HG02981 (cell line): ENCODE measurements around the gene LRWD1.
"Not testable (repeated sequence)": the region's sequence is repeated elsewhere in the genome, so short reads cannot be mapped to it uniquely, and the experiment has no call there.

Experiments used
- ATAC-seq: cut with Tn5 transposase; IDR thresholded peaks from one replicate; pipeline ENCODE4 v1.9.1; 2021; ENCODE audit warnings: mild to moderate bottlenecking, moderate library complexity; ENCODE audit not compliant: unreplicated experiment

The LRWD1 gene

DNA sequence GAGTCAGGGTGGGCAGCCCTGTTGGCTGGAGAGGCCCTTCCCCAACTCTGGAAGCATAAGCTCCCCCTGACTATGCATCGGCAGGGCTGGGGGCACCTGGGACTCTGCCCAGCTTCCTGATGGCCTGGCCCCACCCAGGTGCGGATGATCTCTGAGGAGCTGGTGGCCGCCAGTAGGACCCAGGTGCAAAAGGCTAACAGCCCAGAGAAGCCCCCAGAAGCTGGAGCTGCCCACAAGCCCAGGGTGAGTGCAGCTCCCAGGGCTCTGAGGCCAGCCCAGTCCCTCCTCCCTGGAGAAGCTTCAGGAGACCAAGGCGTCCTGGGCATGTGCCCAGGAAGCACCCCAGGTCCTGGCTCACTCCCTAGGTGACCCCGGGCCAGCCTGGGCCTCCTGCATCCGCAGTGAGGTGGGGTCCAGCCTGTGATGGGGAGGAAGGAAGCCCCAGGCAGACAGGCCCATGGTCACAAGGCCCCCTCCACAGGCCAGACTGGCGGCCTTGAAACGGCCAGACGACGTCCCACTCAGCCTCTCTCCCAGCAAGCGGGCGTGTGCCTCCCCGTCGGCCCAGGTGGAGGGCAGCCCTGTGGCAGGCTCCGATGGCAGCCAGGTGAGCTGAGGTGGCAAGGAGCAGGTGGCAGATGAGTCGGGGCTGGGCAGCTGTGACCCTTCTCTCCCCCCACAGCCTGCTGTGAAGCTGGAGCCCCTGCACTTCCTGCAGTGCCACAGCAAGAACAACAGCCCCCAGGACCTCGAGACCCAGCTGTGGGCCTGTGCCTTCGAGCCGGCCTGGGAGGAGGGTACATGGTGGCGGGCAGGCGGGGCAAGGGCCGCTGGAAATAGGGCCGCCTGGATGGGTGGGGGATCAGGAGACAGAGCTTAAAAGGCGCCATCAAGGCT is 3.0 kb downstream of the LRWD1 start:
- ATAC-seq = no peak

DNA sequence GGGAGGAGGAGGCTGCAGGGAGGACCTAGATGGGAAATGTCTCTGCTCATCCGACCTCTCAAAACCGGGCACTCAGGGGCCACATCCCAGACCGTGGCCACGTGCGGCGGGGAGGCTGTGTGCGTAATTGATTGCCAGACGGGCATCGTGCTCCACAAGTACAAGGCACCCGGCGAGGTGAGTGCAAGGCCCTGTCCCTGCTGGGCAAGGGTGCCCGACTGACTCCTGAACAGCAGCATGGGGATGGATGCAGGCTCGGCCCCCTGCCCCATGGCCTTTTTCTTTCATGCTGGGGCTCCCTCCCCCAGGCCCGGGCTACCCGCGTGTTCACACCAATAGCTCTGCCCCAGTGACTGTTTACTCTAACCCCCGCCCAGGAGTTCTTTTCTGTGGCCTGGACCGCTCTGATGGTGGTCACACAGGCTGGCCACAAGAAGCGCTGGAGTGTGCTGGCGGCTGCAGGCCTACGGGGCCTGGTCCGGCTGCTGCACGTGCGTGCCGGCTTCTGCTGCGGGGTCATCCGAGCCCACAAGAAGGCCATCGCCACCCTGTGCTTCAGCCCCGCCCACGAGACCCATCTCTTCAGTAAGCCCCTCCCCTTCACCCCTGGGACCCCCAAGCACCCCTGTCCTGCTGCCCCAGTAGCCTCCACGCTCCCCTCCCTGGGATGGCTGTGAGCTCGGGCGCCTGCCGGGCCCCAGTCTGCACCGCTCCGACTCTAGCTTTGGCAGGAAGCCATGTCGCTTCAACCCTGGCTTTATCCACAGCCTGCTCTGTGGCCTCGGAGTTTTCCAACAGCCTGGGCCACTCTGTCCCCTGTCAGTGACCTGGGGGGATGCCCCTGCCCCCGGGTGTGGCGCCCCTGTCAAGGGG is 3.9 kb downstream of the LRWD1 start:
- no peak for ATAC-seq

DNA sequence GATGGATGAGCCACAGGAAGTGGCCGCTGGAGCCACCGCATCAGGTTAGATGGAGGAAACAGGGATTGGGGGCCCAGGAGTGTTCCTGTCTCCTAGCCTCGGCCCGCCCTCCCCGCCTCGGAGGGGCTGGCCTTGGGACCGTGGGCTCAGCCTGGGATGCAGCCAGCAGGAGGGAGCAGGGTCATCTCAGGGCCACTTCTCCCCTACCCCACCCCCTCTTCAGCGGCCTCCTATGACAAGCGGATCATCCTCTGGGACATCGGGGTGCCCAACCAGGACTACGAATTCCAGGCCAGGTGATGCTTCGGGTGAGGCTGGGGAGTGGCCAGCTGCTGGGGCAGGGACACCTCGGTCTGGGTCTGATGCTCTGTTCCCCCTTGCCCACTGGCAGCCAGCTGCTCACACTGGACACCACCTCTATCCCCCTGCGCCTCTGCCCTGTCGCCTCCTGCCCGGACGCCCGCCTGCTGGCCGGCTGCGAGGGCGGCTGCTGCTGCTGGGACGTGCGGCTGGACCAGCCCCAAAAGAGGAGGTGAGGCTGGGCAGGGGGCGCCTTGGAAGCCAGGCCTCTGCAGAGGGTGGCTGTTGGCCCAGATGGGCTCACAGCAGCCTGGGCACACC is 4.7 kb downstream of the LRWD1 start:
- no peak for ATAC-seq

DNA sequence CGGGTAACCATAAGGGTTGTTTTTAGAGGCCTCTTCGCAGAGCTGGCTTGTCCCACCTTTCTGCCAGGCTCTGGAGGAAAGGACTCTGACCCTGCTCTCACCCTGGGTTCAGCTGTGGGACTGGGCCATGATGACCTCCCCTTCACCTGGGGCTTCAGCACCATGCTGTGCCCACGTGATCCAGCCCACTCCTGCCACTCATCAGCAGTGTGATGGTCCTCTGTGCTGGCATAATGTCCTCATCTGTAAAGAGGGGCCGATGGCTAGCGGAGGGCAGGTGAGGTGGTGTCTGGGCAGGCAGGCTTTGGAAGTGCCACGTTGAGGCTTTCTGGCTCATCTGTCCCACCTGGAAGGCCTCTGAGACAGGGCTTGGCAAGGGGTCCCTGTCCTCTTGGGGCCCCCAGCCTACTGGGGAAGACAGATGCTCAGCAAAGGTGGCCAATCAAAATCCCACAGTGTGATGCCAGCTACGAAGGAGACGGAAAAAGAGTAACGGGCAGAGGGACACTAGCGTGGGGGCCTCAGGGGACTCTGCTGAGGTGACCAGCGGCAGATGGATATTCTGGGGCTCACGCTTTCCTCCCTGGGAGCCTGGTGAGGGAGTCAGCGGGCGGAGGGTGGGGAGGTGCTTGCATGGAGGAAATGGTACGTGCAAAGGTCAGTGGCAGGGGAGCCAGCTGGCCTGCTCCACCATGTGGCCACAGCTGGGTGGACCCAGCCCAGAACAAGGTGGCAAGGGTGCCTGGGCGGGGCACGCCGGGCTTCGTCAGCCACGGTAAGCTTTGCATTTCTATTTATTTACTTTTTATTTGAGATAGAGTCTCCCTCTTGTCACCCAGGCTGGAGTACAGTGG is 5.4 kb downstream of the LRWD1 start:
- ATAC-seq = no peak

DNA sequence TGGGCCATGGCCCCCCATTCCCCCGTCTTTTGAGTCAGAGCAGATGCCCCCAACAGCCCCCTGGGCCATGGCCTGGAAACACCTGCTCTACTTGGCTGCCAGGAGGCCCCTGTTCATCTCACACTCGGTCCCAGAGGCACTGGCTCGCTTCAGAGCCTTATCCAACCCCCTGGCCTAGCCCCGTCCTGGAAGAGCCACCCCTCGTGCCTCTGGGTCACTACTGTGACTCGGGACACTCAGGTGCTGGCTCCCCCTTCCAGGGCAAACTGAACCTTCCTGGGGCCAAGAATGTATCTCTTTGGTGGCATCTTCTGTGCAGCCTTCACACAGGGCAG is 7.0 kb downstream of the LRWD1 start:
- no peak for ATAC-seq

DNA sequence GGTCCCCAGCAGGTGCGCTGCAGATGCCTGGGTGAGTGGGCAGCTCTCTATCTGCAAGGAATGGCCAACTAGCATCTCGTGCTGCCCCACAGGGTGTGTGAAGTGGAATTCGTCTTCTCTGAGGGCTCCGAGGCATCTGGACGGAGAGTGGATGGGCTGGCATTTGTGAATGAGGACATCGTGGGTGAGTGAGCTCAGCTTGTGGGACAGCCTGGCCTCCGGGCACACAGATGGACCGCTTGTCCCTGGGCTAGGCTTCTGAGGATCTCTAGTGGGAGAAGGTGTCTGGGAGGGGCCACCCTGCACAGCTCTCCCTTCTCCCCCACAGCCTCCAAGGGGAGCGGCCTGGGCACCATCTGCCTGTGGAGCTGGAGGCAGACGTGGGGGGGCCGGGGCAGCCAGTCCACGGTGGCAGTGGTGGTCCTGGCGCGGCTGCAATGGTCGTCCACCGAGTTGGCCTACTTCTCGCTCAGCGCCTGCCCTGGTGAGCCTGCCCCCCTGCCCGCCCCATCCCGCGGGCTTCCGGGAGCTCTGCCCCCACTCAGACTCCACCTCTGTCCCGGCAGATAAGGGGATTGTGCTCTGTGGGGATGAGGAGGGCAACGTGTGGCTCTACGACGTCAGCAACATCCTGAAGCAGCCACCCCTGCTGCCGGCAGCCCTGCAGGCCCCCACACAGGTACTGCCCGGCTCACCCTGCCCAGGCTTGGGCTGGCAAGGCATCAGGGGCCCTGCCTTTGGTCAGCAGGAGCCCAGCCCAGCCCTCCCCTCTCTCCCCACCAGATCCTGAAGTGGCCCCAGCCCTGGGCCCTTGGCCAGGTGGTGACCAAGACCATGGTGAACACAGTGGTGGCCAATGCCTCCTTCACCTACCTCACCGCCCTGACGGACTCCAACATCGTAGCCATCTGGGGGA is 7.6 kb downstream of the LRWD1 start:
- ATAC-seq = no peak

DNA sequence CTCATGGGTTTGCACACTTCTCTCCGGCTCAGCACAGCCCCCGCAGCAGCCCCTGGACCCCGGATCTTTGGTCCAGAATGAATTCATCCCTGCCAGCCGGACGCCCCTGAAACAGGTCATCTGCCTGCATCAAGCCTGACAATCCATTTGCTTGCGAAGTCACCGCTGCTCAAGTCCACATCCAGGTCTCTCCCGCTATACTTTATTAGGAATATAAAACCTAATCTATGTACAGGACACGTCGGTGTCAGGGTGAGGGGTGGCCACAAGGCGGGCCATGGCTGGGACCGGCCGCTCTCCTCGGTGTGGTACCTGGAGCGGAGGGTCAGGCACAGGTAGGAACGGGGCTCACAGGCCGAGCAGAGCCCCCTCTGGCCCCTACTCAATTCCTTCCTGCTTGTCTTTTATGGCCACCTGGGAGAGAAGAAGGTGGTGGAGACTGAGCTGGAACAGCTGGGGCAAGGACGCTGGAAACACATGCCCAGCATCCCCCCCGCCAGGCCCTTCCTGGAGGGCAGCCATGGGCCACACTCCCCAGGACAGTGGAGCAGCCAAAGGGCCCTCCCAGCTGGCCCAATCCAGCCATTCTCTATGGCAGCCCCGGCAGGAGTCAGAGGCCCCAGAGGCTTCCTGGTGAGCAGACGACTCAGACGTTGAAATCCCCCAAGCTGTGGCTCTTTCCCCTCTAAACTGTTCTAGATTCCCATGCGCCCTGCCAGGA is 8.6 kb downstream of the LRWD1 start:
- ATAC-seq = no peak

DNA sequence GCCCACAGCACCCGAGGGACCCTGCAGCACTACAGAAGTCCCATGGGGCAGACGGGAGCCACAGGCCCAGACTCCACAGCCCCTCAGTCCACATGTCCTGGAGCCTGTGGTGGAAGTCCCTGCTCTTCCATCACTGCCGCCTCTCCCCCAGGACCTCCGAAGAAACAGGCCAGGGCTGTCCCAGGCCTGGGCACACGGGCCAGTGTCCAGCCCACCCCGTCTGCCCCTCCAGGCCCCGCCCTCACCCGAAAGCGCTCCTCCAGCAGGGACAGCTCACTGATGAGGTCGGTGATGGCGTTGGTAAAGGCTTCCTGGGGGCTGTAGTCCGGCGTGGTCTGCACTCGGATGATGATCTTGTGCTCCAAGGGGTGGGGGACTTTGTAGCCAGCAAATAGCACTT is 9.3 kb downstream of the LRWD1 start:
- ATAC-seq = not testable (repeated sequence)

DNA sequence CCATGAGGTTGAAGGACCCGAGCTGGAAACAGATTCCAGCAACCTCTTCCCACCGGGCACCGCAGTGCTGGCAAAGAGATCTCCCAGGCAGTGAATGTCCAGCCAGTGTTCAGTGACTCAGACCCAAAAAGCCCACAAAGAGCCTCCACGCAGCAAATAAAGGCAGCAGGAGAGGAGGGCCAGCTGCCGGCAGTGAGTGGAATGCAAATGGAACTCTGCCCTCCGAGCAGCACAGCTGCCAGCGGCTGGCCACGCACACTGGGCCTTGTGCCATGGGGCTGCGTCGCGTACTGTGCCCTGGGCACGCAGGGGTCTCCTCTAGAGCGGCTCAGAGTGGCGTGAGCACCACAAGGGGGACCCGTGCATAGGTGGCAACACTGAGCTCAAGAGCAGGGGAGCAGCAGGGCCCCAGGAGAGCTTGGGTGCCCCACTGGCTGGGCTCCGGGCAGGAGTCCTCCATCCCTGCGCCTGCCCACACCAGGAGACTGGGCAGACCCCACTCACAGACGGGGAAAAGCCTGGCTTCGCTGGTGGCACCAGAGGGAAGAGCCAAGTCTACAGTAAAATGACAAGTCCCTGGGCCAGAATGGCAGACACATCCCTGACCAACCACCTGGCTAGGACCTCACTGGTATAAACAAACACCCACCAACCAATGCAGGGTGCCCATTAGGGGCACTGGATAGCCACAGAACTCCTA is 10.1 kb downstream of the LRWD1 start:
- ATAC-seq = not testable (repeated sequence)

DNA sequence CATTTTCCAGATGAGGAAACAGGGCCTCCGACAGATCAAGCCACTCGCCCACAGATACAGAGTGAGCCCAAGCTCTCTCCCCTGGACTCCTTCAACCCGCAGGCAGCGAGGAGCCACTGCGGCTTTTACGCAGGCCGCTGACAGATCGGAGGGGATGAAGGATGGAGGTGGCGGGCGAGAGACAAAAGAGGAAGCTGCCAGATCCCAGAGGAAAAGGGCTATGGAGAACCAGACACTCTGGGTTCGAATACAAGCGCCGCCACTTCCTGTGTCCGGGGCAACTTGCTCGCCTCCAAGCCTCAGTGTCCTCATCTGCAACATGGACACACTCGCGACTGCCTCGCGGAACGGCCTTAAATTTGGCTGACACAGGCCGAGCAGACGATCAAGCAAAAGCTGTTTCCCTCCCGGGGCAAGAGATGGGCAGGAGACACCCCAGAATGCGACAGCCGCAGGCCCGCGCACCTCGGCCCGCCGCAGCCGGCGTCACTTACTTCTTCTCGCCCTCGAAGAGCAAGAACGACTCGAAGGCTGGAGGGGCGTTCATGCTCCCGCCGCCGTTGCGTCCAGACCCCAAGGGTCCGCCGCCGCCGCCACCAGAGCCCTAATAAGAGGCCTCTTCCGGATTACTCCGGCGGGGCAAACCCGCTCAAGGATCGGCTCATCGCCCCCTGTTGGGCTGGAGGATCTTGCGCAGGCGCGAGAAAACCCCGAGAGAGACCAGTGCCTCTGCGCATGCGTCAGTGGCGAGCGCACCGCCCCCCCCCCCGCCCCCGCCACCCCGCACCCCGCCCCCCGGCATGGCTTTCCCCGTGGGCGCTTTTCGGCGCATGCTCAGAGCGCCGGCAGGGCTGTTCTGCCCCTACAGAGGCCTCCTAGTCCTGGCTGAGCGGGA is 13.8 kb downstream of the LRWD1 start, which contains the start of gene POLR2J:
POLR2J (minus strand) TSS at position 609 of the 895 bp plus-strand sequence; CDS start at position 547, 62 bp downstream.
- ATAC-seq = peak; percentile 86

DNA sequence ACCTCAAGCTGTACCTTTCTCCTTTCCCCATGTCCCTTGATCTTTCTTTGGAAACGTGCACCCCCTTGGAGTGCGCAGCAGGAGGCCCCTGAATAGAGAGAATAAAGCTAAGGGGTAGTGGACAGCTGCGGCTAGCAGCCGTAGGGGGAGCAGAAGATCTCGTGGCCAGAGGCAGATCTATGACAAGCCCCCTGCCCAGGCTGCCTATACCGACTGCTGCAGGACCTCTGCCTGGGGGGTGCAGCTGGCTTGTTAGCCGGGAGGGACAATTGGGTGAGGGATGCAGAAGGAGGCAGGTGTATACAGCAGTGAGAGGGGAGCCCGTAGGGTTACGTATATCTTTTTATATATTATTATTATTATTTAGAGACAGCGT is 14.4 kb downstream of the LRWD1 start:
- peak; percentile 19 for ATAC-seq

DNA sequence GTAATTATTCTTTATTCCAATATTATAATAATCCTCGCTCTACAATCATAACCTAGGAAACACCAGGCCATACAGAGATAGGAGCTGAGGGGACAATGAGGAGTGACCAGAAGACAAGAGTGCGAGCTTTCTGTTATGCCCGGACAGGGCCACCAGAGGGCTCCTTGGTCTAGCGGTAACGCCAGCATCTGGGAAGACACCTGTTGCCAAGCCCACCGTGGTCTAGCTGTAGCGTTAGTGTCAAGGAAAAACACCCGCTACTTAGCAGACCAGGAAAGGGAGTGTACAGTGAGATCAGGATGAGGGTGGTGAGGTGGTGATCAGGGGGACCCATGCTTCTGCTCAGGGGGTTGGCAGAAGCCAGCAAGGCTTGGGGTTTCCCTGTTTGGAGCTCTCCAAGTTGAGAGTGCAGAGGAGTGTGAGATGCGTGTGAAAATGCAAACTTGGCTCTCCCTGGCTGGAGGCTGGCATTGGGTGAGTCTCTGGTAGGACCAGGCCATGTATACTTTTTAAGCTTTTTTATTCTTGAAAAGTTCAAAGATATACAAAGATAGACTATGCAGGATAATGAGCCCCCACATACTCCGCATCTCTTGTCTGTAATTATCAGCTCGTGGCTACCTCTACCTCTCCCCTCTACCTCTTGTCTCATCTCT is 15.3 kb downstream of the LRWD1 start:
- not testable (repeated sequence) for ATAC-seq

DNA sequence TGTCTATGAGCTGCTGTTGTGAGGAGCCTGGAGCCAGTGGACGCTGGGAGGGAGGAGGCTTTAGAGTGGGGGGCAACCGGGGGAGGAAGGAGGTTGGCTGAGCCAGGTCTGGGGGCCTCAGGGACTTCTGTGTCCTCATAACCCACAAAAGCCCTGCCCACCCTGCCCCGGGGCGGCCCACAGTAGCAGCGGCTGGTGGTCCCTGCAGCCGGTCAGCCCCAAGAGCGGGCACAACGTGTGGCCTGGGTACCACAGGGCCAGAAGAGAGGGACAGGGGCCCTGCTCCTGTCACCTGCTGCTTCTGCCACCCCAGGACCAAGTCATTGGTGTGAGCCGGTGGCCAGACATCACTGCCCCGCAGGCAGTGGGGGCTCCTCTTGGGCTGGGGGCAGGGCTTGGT is 17.2 kb downstream of the LRWD1 start:
- not testable (repeated sequence) for ATAC-seq

DNA sequence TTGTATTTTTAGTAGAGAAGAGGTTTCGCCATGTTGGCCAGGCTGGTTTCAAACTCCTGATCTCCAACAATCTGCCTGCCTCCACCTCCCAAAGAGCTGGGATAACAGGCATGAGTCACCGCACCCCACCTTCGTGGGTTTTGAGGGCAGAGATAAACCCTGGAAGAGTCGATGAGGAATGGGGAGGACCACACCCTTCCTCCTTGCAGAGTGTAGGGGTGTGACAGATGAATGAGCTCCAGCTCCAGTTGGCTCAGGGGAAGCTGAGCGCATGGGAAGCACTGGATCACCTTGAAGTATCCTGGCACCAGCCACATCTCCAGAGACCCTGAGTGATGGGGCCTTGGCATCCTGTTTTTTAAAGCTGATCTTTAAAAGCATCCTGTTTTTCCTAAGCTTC is 19.5 kb downstream of the LRWD1 start:
- not testable (repeated sequence) for ATAC-seq

DNA sequence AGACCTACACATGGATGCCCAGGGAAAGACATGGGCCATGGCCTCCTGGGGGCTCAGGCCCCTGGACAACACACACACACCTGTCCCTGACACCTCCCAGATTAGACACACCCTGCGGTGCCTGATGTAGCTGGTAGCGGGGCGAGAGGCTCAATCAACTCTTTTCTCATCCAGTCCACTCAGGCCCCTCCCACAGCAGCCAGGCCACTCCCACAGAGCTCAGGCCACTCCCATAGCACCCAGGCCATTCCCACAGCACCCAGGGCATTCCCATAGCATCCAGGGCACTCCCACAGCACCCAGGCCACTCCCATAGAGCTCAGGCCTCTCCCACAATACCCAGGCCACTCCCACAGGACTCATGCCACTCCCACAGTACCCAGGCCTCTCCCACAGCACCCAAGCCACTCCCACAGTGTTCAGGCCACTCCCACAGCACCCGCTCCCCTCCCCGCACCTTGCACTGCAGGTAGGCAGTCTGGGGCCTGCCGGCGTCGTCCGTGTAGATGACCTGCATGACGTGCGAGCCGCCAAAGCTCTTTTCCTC is 25.8 kb downstream of the LRWD1 start:
- ATAC-seq = peak; percentile 50

DNA sequence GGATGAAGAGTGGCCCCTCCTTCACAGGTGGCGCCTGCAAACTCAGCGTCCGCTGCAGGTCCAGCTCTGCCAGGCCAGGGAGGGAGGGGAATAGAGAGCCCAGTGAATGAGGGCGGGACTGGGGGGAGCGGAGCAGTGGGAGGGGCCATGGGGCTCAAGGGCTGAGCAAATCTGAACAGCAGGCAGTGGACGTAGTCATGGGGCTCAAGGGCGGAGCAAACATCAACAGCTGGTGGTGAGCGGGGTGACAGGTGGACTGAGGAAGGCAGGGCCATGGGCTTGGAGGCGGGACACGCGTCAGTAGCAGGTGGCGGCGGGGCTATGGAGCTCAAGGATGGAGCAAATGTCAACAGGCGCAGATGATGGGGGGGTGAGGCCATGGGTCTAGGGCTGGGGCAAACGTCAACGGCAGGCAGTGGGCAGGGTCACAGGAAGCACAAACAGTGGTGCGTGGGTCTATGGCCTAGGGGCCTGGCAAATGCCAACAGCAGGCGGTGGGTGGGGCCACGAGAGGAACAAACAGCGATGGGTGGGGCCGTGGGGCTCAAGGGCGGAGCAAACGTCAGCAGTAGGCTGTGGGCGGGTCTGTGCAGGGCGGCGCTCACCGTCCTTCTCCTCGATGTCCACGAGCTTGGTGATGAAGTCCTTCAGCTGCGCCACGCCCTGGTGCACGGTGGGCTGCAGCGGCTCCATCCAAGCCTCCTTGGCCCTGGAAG is 28.6 kb downstream of the LRWD1 start:
- ATAC-seq = peak; percentile 36
